Measurements from ENCODE around the gene EIF4ENIF1.
"Not testable (repeated sequence)": the region's sequence is repeated elsewhere in the genome, so short reads cannot be mapped to it uniquely, and the experiment has no call there.

The EIF4ENIF1 gene

DNA sequence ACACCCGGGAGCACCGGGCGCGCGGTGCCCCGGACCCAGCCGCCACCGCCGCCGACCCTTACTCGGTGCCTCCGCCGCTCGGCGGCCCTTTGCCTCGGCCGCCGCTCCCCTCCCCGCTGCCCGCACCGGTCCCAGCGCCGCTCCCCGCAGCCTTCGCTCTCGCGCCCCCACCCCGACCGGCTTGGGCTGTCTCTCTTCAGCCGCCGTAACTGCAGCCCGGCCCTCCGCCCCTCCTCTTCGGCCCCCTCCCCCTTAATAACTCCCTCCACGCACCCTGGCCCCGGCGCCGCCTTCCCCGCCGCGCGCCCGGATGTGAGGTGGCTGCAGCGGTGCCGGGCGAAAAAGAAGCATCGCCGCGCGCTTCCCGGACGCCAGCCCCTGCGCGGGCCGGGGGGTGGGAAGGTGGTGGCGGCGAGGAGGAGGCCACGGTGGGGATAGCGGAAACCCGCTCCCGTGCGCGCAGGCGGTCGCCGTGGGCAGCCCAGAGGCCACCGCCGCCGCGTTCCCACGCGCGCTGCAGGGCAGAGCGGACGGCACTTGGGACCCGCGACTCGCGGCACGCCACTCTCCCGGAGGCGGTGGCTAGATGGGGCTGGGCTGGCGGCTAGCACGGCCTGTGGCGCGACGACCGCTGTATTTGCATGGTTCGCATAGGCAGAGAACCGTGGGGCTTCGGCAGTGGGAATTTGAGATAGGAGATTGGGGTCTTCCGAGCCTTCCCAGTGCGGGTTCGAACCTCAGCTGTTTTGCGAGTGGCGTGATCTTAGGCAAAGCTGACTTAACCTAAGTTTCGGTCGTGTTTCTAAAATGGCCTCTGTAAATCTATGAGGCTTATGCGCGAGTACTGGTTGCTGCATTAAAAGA, at the start of gene EIF4ENIF1:
Gene EIF4ENIF1 (minus strand): TSS at position 211 of the 864 bp plus-strand sequence. CDS start 1,124 bp downstream, outside the sequence.
- DNase-seq (ENCODE audit: low read depth): peak; percentile 77

DNA sequence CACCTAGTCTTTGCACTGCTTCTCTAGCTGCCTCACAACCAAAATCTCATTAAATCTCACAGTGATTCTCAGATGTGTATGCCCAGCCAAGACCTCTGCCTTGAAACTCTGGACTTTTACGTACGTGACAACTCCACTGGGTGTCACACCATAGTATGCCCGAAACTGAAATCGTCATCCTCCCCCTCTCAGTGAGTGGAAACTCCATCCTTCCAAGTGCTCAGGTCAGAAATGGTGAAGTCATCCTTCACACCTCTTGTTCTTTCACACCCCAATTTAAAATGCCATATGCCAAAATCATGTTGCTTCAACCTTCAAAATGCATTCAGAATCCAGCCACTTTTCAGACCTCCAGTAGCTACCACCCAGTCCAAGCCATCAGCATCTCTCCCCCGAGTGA, 49.2 kb upstream of the EIF4ENIF1 start:
- DNase-seq (ENCODE audit: low read depth): no peak

GRCh38 chr22:31537019-31537535, 47.4 kb upstream of the EIF4ENIF1 start:
- DNase-seq (ENCODE audit: low read depth): no peak

DNA sequence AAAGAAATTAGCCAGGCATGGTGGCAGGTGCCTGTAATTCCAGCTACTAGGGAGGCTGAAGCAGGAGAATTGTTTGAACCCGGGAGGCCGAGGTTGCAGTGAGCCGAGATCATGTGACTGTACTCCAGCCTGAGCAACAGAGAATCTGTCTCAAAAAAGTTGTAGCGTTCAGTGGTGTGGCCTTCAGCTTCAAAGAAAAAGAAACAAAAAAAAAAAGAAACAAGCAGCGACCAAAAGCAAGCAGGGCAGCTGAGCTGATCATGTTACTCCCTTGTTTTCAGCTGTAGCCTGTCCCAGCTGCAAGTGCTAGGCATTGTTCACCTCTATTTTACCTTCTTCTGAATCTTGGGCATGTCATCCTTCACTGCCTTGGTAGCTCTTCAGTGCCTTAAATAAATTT, 43.7 kb upstream of the EIF4ENIF1 start:
- DNase-seq (ENCODE audit: low read depth): no peak

GRCh38 chr22:31532060-31532459, 42.4 kb upstream of the EIF4ENIF1 start:
- DNase-seq (ENCODE audit: low read depth): no peak

GRCh38 chr22:31530823-31531195, 41.2 kb upstream of the EIF4ENIF1 start:
- no peak for DNase-seq (ENCODE audit: low read depth)

GRCh38 chr22:31526270-31526669, 36.6 kb upstream of the EIF4ENIF1 start:
- no peak for DNase-seq (ENCODE audit: low read depth)

DNA sequence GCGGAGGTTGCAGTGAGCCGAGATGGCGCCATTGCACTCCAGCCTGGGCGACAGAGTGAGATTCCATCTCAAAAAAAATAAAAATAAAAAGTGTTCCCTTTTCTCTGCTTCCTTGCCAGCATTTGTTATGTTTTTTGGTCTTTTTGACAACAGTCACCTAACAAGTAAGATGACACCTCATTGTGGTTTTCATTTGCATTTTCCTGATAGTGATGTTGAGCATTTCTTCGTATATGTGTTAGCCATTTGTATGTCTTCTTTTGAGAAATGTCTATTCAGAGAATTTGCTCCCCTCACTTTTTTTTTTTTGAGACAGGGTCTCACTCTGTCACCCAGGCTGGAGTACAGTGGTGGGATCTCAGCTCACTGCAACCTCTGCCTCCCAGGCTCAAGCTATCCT, 34.5 kb upstream of the EIF4ENIF1 start:
- not testable (repeated sequence) for DNase-seq (ENCODE audit: low read depth)

DNA sequence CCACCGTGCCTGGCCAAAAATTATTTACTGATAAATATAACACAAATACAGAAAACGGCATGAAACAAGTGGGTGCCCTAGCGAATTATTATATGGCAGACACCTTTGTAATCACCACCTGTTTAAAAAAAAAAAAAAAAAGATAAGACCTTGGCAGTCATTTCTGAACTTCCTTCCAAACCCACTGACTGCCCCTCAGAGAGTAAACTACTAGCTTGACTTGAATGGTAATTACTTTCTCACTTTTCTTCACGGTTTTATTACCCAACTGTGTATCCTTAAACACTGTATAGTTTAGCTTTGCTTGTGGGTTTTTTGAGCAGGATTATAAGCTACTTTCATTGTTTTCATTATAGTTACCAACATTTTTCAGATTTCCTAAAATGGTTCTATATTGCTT, 30.4 kb upstream of the EIF4ENIF1 start:
- DNase-seq (ENCODE audit: low read depth): no peak

- no peak for DNase-seq (ENCODE audit: low read depth)
These were observed 19.6 kb upstream of the EIF4ENIF1 start for GRCh38 chr22:31509061-31509762.

GRCh38 chr22:31508536-31508935, 18.9 kb upstream of the EIF4ENIF1 start:
- DNase-seq (ENCODE audit: low read depth): no peak

GRCh38 chr22:31507517-31507916, 17.9 kb upstream of the EIF4ENIF1 start:
- not testable (repeated sequence) for DNase-seq (ENCODE audit: low read depth)

DNA sequence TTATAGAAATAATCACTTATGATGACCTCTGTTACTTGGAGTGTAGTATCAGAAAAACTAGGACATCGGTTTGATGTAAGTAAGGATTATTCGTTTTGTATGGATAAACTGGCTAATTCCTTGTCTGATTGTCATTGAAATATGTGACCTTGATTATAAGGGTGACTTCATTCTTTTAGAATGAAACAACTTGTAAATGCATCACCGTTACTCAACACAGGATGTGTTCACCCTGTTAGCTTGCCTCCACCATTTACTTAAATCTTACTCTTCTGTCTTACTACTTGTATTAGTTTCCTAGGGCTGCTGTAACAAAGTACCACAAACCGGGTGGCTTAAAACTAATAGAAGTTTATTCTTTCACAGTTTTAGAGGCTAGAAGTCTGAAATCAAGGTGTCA, 14.6 kb upstream of the EIF4ENIF1 start:
- no peak for DNase-seq (ENCODE audit: low read depth)

DNA sequence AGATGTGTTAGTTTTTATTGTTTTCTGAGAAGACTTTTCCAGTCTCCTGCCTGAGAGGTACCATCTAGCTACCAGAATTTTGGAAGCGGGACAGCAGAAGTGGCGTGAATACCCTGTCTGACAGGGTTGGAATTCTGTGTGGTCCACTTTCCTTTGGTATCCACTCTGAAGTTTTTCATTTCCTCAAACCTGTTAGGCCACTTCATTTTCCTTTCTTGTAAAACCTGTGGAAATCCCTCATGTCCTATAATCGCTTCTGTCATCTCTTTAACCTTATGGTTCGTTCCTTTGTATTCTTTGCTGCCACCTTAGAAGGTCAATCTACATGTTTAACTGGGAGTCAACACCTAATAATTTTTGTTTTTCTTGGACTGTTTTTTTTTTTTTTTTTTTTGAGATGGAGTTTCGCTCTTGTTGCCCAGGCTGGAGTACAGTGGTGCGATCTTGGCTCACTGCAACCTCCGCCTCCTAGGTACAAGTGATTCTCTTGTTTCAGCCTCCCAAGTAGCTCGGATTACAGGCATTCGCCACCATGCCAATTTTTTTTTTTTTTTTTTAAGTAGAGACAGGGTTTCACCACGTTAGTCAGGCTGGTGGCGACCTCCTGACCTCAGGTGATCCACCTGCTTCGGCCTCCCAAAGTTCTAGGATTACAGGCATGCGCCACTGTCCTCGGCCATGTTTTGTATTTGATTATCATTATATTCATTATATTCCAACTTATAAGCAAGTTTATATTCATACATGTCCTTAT, 13.7 kb upstream of the EIF4ENIF1 start:
- DNase-seq (ENCODE audit: low read depth): no peak

DNA sequence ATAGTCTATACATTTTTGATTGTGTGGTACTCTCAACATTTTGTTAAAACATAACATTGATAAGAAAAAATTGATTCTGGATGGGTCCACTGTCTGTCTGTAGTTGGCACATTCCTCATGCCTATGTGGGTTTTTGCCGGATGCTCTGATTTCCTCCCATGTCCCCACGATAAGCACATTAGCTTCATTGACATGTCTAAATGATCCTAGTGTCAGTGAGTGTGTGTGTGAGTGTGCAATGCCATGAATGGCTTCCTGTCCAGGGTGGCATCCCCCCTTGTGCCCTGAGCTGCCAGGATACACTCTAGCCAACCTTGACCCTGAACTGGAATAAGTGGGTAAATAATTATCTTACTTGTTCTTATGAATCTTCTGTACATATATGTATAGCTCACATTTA, 12.1 kb upstream of the EIF4ENIF1 start:
- no peak for DNase-seq (ENCODE audit: low read depth)

- DNase-seq (ENCODE audit: low read depth): no peak
These were observed 7.7 kb upstream of the EIF4ENIF1 start for GRCh38 chr22:31497148-31497938.

- DNase-seq (ENCODE audit: low read depth): peak; percentile 25
These were observed 7.1 kb upstream of the EIF4ENIF1 start for GRCh38 chr22:31496735-31497146.

DNA sequence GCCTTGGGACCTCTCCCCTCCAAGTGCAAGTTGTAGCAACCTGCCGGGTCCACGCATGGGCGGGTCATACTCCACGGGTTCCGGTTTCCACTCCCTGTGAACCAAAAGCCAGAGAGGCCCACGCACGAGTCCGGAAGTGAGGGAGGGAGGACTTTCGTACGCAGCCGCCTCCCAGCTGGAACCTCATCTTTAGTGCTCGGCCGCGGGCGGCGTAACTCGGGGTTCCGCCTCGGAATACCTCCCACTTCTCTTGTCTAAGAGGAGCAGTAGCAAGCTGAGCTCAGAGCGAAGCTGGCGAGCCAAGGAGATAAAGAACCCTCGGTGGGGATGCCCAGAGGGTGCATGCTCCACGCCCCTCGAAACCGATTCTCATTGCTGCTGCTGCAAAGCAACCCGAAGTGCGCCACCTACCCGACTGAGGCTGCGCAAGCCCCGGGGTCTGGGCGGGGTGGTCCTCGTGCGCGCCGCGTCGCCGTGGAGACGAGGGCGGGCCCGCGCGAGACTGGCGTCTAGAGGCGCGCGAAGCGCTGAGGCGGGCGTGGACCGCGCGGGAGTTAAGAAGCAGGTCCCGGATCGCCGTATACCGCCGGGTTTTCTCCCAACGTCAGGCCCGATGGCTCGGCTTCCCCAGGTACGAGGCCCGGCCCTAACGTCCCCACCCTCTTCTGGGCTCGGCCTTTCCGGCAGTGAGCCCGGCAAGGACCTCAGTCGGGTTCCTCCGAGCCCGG, 6.5 kb upstream of the EIF4ENIF1 start, which contains the start of gene SFI1:
Gene SFI1 (plus strand): TSS at position 530 of the 728 bp plus-strand sequence. CDS start 11,749 bp downstream, outside the sequence.
- peak; percentile 94 for DNase-seq (ENCODE audit: low read depth)

DNA sequence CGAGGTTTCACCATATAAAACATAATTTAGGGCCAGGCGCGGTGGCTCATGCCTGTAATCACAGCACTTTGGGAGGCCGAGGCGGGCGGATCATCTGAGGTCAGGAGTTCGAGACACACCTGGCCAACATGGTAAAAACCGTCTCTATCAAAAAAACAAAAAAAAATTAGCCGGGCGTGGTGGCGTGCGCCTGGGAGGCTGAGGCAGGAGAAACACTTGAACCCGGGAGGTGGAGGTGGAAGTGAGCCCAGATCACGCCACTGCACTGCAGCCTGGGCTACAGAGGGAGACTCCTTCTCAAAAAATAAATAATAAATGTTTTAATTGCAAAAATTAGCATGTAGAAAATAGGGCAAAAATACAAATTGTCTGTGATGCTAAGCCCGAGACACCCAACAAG, 5.7 kb upstream of the EIF4ENIF1 start:
- no peak for DNase-seq (ENCODE audit: low read depth)

GRCh38 chr22:31493355-31493754, 3.7 kb upstream of the EIF4ENIF1 start:
- DNase-seq (ENCODE audit: low read depth): not testable (repeated sequence)

DNA sequence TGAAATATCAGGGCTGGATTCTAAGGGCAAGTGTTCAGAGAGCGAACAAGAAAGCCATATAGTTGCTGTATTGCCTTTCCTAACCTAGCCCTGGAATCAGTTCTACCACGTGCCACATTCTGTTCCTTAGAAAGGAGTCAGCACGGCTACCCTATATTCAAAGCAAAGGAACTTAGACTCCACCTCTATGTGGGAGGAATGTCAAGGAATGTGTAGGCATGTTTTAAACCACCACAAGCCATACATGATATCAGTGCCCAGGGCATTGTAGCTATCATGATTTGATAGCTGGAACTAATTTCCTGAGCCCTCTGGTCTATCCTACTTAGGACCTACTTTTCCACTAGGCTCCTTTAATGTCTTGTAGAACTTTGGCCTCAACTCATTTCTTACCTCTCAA, 2.5 kb upstream of the EIF4ENIF1 start:
- DNase-seq (ENCODE audit: low read depth): no peak
